Fibroblast of the aortic adventitia (primary cell): ENCODE measurements around the gene ORAI2. TPM values are rescaled to one million over a fixed set of nuclear protein-coding genes. Genes with fewer than 3 reads are reported as not detected.
A peak's percentile ranks its signal among the peaks of the same experiment; 100 is the strongest.

Experiments used
- DNase-seq: peaks from one replicate; pipeline ENCODE4 v3.0.0-alpha.2; 2010; ENCODE audit warnings: low read depth
- H3K4me3 ChIP-seq: 2 replicates; pipeline ENCODE4 v1.5.1; 2011; ENCODE audit warnings: low read depth, mild to moderate bottlenecking, control low read depth, low read length, moderate library complexity
- CTCF ChIP-seq: IDR thresholded peaks from 2 replicates; pipeline ENCODE4 v1.5.1; 2011; ENCODE audit warnings: mild to moderate bottlenecking, low read length, control low read depth, inconsistent platforms; ENCODE audit not compliant: insufficient read depth
- total RNA-seq: library from RNA; depleted of rRNA; stranded (reverse); fragments of >200 nt; gene quantifications from 2 replicates; pipeline ENCODE4 v1.2.3, GENCODE V29; 2012; ENCODE audit warnings: low replicate concordance

The ORAI2 gene
- total RNA-seq, 1 donor, result 44.1 TPM

DNA sequence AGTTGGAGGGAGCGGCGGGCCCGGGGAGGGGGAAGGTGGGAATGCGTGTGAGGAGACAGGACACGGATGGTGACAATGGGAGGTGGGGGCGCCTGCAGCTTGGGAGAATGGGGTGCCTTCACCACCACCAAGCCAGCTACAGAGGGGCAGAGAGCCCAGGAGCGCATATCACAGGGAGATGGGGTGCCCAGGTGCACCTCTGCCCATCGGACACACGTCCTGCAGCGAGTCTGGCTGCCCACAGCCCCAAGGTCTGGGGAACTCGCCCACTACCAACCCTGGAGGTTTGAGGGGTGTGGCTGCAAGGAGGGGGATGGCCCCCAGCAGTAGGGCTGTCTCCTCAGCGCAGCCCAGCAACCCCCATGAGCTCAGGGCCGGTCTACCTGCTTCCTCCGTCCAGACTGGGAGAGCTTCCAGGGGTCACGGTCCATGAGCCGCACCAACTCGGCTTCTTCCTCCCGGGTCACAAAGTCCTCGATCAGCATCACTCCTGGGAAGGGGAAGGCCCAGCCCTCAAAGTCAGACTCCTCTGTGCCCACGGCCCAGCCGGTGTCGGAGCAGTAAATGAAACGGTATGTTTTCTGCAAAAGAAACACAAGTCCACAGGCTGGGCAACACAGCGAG lies 26.0 kb downstream of the ORAI2 start:
- no peak for DNase-seq
- no peak overlapping the region for H3K4me3 ChIP-seq
- no peak for TF ChIP-seq CTCF

DNA sequence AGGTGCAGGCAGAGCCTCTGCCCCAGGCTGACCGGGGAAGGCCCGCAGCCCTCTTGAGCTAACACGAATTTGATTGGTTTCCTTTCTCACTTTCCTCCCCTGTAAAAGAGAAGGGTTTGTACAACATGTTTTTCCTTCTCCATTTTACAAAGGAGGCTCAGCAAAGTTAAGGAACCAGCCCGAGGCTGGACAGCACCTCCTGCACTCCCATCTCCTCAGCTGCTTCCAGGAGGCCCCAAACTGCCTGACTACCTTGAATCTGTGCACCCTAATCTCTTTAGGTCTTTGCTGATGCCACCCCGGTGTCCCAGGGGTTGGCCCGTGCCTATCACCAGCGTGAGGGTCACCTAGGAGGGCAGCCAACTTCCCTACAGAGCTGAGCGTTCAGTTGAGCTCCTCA lies 27.1 kb downstream of the ORAI2 start:
- no peak for DNase-seq
- H3K4me3 ChIP-seq, result no peak overlapping the region

GRCh38 chr7:102463841-102464576 lies 30.6 kb downstream of the ORAI2 start:
- TF ChIP-seq CTCF, result no peak
- DNase-seq, result peak; percentile 16
- peak overlapping the region; percentile 100 for H3K4me3 ChIP-seq

More for the DNA sequence above, 27.1 kb downstream of the ORAI2 start:
- no peak for TF ChIP-seq CTCF

GRCh38 chr7:102464577-102465280 lies 31.4 kb downstream of the ORAI2 start, which contains the start of the genes ALKBH4 and LRWD1:
ALKBH4 (minus strand) TSS chr7:102464863; CDS start chr7:102464836, 27 bp downstream.
LRWD1 (plus strand) TSS chr7:102464984; CDS start chr7:102465081, 97 bp downstream.
- no peak for TF ChIP-seq CTCF
- H3K4me3 ChIP-seq, result peak within 1 kb of the TSS; percentile 100
- DNase-seq, result peak; percentile 87

DNA sequence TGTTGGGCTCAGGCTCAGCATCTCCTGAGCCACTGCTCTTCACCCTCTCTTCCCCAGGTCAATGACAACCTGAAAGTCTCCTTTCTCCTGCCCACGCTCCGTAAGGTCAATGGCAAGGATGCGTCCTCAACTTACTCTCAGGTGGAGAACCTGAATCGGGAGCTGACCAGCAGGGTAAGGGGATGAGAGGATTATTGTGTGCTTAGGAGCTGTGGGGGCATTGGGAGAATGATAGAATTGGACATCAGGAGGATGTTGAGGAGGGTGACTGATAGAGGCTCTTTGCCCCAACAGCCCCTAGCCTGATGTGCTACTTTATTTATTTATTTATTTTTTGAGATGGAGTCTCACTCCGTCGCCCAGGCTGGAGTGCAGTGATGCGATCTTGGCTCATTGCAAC lies 32.7 kb downstream of the ORAI2 start:
- H3K4me3 ChIP-seq, result peak overlapping the region; percentile 100
- no peak for DNase-seq
- no peak for TF ChIP-seq CTCF

GRCh38 chr7:102467581-102468477 lies 34.5 kb downstream of the ORAI2 start:
- H3K4me3 ChIP-seq, result no peak overlapping the region
- DNase-seq, result no peak
- no peak for TF ChIP-seq CTCF
